GM12878 (cell line): Measurements from ENCODE around the gene TMEM87A.

Experiments
- MAX ChIP-seq: IDR thresholded peaks from 2 replicates; pipeline ENCODE4 v1.6.1; 2012; ENCODE audit warnings: low read depth, low read length, improper control_type of control experiment
- TF ChIP-seq, protein P1 (sequence below), 3 experiments: IDR thresholded peaks in 2 of 3; conservative IDR thresholded peaks in 1 of 3; 2 replicates each; pipeline ENCODE4 v1.5.1; 2011; ENCODE audit warnings: low read depth in 3 of 3, low read length in 3 of 3, mild to moderate bottlenecking in 3 of 3, control low read depth in 2 of 3, moderate library complexity in 2 of 3, inconsistent platforms in 1 of 3, mixed read lengths in 1 of 3; ENCODE audit not compliant: control insufficient read depth in 2 of 3, insufficient read depth in 1 of 3; ENCODE audit errors: extremely low read depth in 1 of 3

DNA sequence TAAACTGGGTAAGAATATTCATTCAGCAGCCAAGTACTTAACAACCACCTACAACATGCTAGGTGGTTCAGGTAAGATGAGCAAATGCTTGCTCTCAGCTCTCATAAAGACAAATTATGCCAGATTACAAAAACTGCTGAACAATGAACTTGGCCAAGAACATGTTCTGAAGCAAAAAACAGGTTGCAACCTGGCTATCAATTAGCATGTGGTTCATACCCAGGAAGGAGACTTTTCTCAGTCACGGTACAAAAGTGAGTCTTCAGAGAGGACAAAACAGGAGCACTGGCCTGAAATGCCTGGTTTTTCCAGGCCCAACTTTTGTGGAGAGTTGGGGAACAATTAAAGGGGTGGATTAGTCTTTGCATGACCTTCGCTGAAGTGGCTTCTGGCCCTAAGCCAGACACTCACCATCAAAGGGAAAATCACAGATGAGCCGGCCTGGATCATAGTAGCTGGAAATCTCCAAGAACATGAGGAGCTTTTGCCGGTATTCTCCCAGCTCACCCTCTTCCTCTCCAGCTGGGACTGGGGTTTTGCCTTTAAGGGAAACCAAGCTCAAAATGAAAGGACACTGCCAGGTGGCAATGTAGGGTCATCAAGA is 109.2 kb downstream of the TMEM87A start:
- TF ChIP-seq MAX = no peak
- TF ChIP-seq, protein P1, sequence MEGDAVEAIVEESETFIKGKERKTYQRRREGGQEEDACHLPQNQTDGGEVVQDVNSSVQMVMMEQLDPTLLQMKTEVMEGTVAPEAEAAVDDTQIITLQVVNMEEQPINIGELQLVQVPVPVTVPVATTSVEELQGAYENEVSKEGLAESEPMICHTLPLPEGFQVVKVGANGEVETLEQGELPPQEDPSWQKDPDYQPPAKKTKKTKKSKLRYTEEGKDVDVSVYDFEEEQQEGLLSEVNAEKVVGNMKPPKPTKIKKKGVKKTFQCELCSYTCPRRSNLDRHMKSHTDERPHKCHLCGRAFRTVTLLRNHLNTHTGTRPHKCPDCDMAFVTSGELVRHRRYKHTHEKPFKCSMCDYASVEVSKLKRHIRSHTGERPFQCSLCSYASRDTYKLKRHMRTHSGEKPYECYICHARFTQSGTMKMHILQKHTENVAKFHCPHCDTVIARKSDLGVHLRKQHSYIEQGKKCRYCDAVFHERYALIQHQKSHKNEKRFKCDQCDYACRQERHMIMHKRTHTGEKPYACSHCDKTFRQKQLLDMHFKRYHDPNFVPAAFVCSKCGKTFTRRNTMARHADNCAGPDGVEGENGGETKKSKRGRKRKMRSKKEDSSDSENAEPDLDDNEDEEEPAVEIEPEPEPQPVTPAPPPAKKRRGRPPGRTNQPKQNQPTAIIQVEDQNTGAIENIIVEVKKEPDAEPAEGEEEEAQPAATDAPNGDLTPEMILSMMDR (IDR thresholded peaks at IDR 0.05 in 2 of 3, conservative IDR thresholded peaks at IDR 0.05 in 1 of 3; ENCODE audit: control insufficient read depth in 2 of 3, extremely low read depth in 1 of 3, insufficient read depth in 1 of 3, low read depth in 3 of 3, low read length in 3 of 3) = no peak
